PC-9 (cell line): Measurements from ENCODE around the gene CSGALNACT2.

Experiments
- CTCF ChIP-seq: fragments of 200-600 bp; sonication (generic); conservative IDR thresholded peaks from 2 replicates; pipeline ENCODE4 v1.6.1; 2017; ENCODE audit warnings: mixed run types, antibody characterized with exemption, mild to moderate bottlenecking, moderate library complexity
- EZH2 ChIP-seq: fragments of 200-600 bp; sonication (generic); IDR thresholded peaks from 2 replicates; pipeline ENCODE4 v1.8.0; 2017; ENCODE audit warnings: antibody characterized with exemption, low read depth

GRCh38 chr10:43230909-43231522 is 92.8 kb downstream of the CSGALNACT2 start:
- TF ChIP-seq CTCF (no peak), EZH2 (no peak)
